Activated CD8-positive, alpha-beta T cell treated with anti-CD3 and anti-CD28 coated beads for 36 hours (primary cell): ENCODE results near the gene CDK5RAP2. TPM values are rescaled to one million over a fixed set of nuclear protein-coding genes. Genes with fewer than 3 reads are reported as not detected.
"Not testable (repeated sequence)": the region's sequence is repeated elsewhere in the genome, so short reads cannot be mapped to it uniquely, and the experiment has no call there.

Source experiments
- ATAC-seq: fragments of 200-7000 bp; cut with Tn5 transposase; one replicate; pipeline ENCODE4 v1.10.0; 2021; ENCODE audit warnings: mild to moderate bottlenecking, moderate library complexity
- CTCF ChIA-PET: fragments of 350-600 bp; sonication (Branson Sonifier 250); formaldehyde crosslinking; loops from one replicate; lab custom pipeline; 2021; ENCODE audit warnings: antibody characterized with exemption; lab: Charles Lee
- POLR2A ChIA-PET: fragments of 350-600 bp; sonication (Branson Sonifier 250); formaldehyde crosslinking; loops from one replicate; lab custom pipeline; 2021; ENCODE audit warnings: antibody characterized with exemption; lab: Charles Lee
- DNase-seq: peaks from one replicate; pipeline ENCODE4 v3.0.0-alpha.2; 2020
- H3K27ac Mint-ChIP-seq: one replicate; pipeline ENCODE4 v1.8.0; 2021; ENCODE audit warnings: mild to moderate bottlenecking, mixed read lengths
- H3K27me3 Mint-ChIP-seq: one replicate; pipeline ENCODE4 v1.8.0; 2021; ENCODE audit warnings: mixed read lengths
- H3K36me3 Mint-ChIP-seq: one replicate; pipeline ENCODE4 v1.8.0; 2021; ENCODE audit warnings: low read depth, mixed read lengths
- H3K4me1 Mint-ChIP-seq: one replicate; pipeline ENCODE4 v1.8.0; 2021; ENCODE audit warnings: low read depth, mixed read lengths
- H3K4me3 Mint-ChIP-seq: one replicate; pipeline ENCODE4 v1.8.0; 2021; ENCODE audit warnings: mild to moderate bottlenecking, moderate library complexity, mixed read lengths
- H3K9me3 Mint-ChIP-seq: one replicate; pipeline ENCODE4 v1.8.0; 2021; ENCODE audit warnings: mixed read lengths
- intact Hi-C: fragments of 100-400 bp; cut with micrococcal nuclease; formaldehyde crosslinking; loops from one replicate; pipeline ENCODE4 v1.10.0; 2022
- total RNA-seq, 2 experiments: library from RNA; stranded (reverse); gene quantifications; one replicate each; pipeline ENCODE4 v1.2.3, GENCODE V29; 2021
- TF ChIP-seq, protein P1 (sequence below): fragments of 200-600 bp; IDR thresholded peaks from one replicate; pipeline ENCODE4 v1.8.0; 2022; ENCODE audit warnings: antibody characterized with exemption, mild to moderate bottlenecking

The CDK5RAP2 gene
- total RNA-seq, 2 experiments from 2014 or later: 61.5 to 67.6 TPM

DNA sequence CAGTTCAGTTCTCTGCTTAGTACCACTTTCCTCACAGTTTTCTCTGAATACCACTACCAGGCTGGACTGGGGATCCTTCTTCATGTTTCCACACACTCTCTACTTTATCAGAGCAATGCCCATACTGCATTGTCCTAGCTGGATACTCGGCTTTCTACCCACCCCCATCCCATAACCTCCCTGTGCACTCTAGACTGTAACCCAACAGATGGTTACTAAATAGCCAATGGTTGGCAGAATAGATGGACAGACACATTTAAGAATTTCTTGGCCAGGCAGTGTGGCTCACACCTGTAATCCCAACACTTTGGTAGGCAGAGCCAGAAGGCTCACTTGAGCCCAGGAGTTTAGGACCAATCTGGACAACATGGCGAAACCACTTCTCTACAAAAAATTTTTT, 22.8 kb downstream of the CDK5RAP2 start:
- peaks cover 2% of the 10 kb centered on the region for H3K9me3 Mint-ChIP-seq
- no peak overlapping the region for H3K4me3 Mint-ChIP-seq
- TF ChIP-seq, protein P1, sequence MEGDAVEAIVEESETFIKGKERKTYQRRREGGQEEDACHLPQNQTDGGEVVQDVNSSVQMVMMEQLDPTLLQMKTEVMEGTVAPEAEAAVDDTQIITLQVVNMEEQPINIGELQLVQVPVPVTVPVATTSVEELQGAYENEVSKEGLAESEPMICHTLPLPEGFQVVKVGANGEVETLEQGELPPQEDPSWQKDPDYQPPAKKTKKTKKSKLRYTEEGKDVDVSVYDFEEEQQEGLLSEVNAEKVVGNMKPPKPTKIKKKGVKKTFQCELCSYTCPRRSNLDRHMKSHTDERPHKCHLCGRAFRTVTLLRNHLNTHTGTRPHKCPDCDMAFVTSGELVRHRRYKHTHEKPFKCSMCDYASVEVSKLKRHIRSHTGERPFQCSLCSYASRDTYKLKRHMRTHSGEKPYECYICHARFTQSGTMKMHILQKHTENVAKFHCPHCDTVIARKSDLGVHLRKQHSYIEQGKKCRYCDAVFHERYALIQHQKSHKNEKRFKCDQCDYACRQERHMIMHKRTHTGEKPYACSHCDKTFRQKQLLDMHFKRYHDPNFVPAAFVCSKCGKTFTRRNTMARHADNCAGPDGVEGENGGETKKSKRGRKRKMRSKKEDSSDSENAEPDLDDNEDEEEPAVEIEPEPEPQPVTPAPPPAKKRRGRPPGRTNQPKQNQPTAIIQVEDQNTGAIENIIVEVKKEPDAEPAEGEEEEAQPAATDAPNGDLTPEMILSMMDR: no peak
- CTCF ChIA-PET: interaction anchor here (0.6 kb wide), 1 partner anchor 33 kb away, joined by 3 read pairs; no protein-coding TSS in a partner anchor
- no peak for ATAC-seq
- peaks cover 7% of the 10 kb centered on the region for H3K4me1 Mint-ChIP-seq
- H3K27ac Mint-ChIP-seq: no peak overlapping the region
- no peak for DNase-seq
- no peaks in the 10 kb centered on the region for H3K27me3 Mint-ChIP-seq
- POLR2A ChIA-PET: no interaction called here
- intact Hi-C loops: no loop called here
- peaks cover 27% of the 10 kb centered on the region for H3K36me3 Mint-ChIP-seq

DNA sequence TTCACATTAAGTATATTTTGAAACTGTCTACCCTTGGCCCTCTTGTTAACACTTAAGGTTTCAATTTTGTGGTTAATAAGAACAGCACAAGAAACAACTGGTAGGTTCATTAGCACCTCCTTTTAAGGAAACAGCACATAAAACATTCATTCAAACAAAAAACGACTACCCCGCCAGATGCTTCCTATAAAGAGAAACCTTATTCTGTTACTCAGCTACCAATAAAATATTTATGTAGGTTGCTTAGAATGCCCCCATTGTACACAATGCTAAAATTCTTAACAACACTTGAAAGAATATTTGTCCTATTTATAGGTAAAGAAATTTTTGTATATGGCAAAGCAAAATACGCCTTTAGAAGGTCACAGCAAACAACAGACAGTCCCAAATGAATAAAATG, 23.2 kb downstream of the CDK5RAP2 start:
- CTCF ChIA-PET: no interaction called here
- H3K4me3 Mint-ChIP-seq: no peak overlapping the region
- H3K9me3 Mint-ChIP-seq: peaks cover 2% of the 10 kb centered on the region
- H3K4me1 Mint-ChIP-seq: peaks cover 7% of the 10 kb centered on the region
- no peak overlapping the region for H3K27ac Mint-ChIP-seq
- POLR2A ChIA-PET: no interaction called here
- ATAC-seq: no peak
- peaks cover 28% of the 10 kb centered on the region for H3K36me3 Mint-ChIP-seq
- no peak for DNase-seq
- TF ChIP-seq, protein P1: no peak
- intact Hi-C loops: no loop called here
- no peaks in the 10 kb centered on the region for H3K27me3 Mint-ChIP-seq

DNA sequence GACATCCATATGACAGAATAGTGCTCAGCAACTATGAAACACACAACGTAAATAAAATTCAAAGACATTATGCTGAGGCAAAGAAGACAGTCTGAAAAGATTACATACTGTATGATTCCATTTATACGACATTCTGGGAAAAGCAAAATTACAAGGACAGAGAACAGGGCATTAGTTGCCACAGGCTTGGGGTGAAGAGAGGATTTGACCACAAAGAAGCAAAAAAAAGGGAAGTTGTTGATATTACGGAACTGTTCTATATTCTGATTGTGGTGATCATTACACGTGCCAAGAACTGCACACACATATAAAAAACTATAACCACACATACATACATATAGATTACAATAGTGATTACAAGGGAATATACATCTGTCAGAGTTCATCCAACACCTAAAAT, 24.1 kb downstream of the CDK5RAP2 start:
- Mint-ChIP-seq H3K27ac (no peak overlapping the region), H3K27me3 (no peaks in the 10 kb centered on the region), H3K36me3 (peaks cover 37% of the 10 kb centered on the region), H3K4me3 (no peak overlapping the region), H3K9me3 (peaks cover 2% of the 10 kb centered on the region), H3K4me1 (peaks cover 7% of the 10 kb centered on the region)
- ChIA-PET CTCF (no interaction called here), POLR2A (no interaction called here)
- ATAC-seq: no peak
- DNase-seq: no peak
- TF ChIP-seq, protein P1: no peak
- intact Hi-C loops: no loop called here

DNA sequence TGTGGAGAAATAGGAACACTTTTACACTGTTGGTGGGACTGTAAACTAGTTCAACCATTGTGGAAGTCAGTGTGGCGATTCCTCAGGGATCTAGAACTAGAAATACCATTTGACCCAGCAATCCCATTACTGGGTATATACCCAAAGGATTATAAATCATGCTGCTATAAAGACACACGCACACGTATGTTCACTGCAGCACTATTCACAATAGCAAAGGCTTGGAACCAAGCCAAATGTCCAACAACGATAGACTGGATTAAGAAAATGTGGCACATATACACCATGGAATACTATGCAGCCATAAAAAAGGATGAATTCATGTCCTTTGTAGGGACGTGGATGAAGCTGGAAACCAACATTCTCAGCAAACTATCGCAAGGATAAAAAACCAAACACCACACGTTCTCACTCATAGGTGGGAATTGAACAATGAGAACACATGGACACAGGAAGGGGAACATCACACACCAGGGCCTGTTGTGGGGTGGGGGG, 27.7 kb downstream of the CDK5RAP2 start:
- intact Hi-C loops, CTCF ChIA-PET, H3K27me3 Mint-ChIP-seq, H3K27ac Mint-ChIP-seq, DNase-seq, H3K4me3 Mint-ChIP-seq, H3K4me1 Mint-ChIP-seq, H3K9me3 Mint-ChIP-seq, POLR2A ChIA-PET, ATAC-seq: not testable (repeated sequence)
- peaks cover 49% of the 10 kb centered on the region for H3K36me3 Mint-ChIP-seq

DNA sequence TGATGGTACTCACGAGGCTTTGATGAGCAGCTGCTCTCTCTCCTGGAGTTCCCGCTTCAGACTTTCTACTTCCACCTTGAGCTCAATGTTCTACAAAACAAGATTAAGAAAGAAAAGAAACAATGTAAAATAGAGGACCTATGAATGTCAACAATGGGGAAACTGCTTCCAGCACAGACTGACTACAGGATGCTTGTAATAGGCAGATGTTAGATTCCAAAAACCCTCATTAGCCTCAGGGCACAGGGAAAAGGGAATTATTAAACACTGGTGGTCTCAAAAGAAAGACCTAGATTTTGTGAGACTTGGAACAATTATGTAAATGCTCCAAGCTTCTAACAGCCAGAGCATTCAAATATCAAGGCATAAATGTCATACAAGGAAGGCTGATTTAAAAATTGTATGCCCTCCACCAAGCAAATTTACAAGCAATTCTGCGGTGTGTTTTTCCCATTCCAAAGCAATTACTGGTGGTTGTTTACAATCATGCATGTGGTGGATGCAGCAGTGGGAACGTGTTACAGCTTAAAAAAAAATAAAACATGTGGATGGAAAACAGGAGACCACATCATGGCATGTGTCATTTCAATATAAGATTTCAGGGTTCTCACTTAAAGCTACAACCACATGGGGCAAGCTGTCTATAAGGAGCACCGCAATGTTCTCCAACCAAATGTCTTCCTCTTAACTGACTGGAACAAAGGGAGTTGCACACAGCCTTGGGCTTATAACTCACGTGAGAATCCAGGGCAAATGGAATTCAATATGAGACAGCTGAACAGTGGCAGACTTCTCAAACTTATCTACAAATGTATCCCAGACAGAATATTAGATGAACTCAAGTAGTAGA, 34.0 kb downstream of the CDK5RAP2 start:
- peaks cover 52% of the 10 kb centered on the region for H3K36me3 Mint-ChIP-seq
- H3K27me3 Mint-ChIP-seq: no peaks in the 10 kb centered on the region
- no peak for ATAC-seq
- H3K4me1 Mint-ChIP-seq: peaks cover 4% of the 10 kb centered on the region
- no peak overlapping the region for H3K4me3 Mint-ChIP-seq
- TF ChIP-seq, protein P1: no peak
- no peaks in the 10 kb centered on the region for H3K9me3 Mint-ChIP-seq
- POLR2A ChIA-PET: interaction anchor here (0.9 to 1.3 kb wide), 2 partner anchors 14 to 21 kb away, joined by 3 to 5 read pairs; no protein-coding TSS in a partner anchor
- no peak for DNase-seq
- CTCF ChIA-PET: interaction anchor here (0.6 to 1.3 kb wide), 3 partner anchors 8 to 356 kb away, joined by 3 to 5 read pairs (median 3); no protein-coding TSS in a partner anchor
- no peak overlapping the region for H3K27ac Mint-ChIP-seq
- intact Hi-C loops: no loop called here
